Cardiac fibroblast (primary cell): Measurements from ENCODE around the gene PARP9.
"Not testable (repeated sequence)": the region's sequence is repeated elsewhere in the genome, so short reads cannot be mapped to it uniquely, and the experiment has no call there.

Experiments used
- DNase-seq, 2 donors: peaks; one replicate each; pipeline versions ENCODE4 v3.0.0 to v3.0.0-alpha.2; 2010; ENCODE audit warnings: low read depth in 2 of 2
- H3K4me3 ChIP-seq, 2 donors: replicated peaks in 1 of 2; 1 replicate in 1 of 2; 2 replicates in 1 of 2; pipeline ENCODE4 v1.5.1; 2011; ENCODE audit warnings: low read depth in 2 of 2, low read length in 2 of 2, mild to moderate bottlenecking in 2 of 2, moderate library complexity in 1 of 2
- CTCF ChIP-seq: IDR thresholded peaks from one replicate; pipeline ENCODE4 v1.5.1; 2011; ENCODE audit warnings: low read depth, mild to moderate bottlenecking, low read length, inconsistent platforms

PARP9 gene

DNA sequence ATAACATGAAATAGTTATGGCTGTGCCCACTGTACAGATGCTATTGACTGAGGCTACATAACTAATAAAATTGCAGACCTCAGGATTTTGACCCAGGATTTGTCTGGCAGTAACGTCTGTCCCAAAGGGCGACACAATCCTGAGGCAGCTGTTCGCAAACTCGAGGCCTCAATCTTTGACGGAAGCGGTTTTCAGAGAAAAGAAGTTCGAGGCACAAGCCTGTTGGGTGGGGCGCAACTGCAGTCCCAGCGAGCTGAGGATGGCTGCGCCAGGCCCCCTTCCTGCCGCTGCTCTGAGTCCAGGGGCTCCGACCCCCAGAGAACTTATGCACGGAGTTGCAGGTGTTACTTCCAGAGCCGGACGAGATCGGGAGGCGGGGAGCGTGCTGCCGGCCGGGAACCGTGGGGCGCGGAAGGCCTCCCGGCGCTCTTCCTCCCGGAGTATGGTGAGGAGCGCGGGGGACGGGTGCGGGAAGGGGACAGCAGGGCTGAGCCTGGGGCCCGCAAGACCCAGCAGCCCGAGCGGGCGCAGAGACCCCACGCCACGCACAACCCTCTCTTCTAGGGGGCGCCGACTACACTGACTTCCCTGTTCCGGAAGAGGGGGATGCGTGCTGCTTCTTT, 13.4 kb upstream of the PARP9 start, which contains the start of gene PARP15:
Gene PARP15, plus strand, starts transcription at position 242 of the 623 bp plus-strand sequence. Its CDS starts 18 bp downstream, at position 260.
- no peak for TF ChIP-seq CTCF
- peak within 1 kb of the TSS; percentile 43 to 48 for H3K4me3 ChIP-seq
- DNase-seq: no peak

DNA sequence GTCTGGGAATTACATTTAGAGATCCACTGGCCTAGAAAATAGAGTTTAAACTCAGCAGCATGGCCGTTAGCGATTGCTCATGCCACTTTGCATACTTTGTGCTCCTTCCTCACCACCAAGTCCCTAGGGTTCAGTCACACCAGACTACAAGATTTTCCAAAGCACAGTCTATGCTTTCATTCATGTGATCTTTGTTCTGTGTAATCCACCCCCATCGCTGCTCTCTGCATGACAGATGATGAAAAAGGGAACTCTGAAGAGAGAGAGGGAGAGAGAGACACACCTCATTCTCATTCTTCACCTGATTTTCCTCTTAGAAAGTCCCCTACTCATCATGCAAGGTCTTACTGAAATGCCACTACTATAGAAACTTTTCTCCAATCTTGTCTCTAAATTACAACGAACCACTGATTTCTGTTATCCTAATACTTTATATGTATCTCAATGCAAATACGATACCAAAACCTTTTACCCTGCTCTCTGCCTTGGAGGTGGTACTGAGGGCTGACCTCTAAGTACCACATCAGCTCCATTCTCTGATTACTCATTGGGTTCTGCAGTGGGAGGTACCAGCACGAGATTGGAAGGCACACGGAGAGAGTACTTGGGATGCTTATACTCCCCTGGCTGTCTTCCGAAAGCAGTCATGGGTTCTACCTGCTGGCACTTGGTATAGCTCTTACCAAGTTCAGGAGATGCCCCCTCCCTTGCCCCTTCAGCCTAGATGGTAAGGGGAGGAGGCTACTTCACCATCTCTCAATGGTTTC, 12.3 kb upstream of the PARP9 start:
- TF ChIP-seq CTCF: no peak
- H3K4me3 ChIP-seq: no peak overlapping the region
- DNase-seq: peak in 1 of 2 donors; percentile 12

GRCh38 chr3:122572940-122573412, 8.9 kb upstream of the PARP9 start:
- peak; percentile 63 to 65 for DNase-seq
- H3K4me3 ChIP-seq: no peak overlapping the region
- TF ChIP-seq CTCF: peak; percentile 2

- no peak for DNase-seq
- no peak for TF ChIP-seq CTCF
- no peak overlapping the region for H3K4me3 ChIP-seq
Measured at GRCh38 chr3:122568755-122569154, 4.7 kb upstream of the PARP9 start.

- DNase-seq, H3K4me3 ChIP-seq: not testable (repeated sequence)
Measured at GRCh38 chr3:122568131-122568530, 4.0 kb upstream of the PARP9 start.

DNA sequence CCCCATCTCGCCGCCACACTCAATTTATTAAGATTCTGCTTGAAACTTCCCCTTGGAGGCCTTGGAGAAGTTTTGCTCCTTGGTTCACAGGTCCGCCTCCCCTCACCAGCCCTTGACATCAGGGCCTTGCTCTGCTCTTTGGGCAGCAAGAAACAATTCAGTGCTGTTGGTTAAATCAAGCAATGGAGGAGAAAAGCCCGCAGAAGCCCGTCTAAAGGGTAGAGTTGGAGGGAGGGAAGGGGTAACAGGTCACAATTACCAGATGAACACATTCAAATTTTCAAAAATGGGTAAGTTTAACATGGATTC, 429 bp downstream of the PARP9 start:
- no peak for TF ChIP-seq CTCF
- peak; percentile 24 to 31 for DNase-seq
- H3K4me3 ChIP-seq: peak overlapping the region; percentile 69 to 88

GRCh38 chr3:122562923-122563716, 980 bp downstream of the PARP9 start:
- no peak for TF ChIP-seq CTCF
- no peak for DNase-seq
- H3K4me3 ChIP-seq: peak overlapping the region; percentile 69 to 88
